GM12878 (cell line): Measurements from ENCODE around the gene SLC17A6. TPM values are rescaled to one million over a fixed set of nuclear protein-coding genes. Genes with fewer than 3 reads are reported as not detected.
A peak's percentile ranks its signal among the peaks of the same experiment; 100 is the strongest.

Experiments used
- ATAC-seq: fragments of 200-7000 bp; cut with Tn5 transposase; 3 replicates; pipeline ENCODE4 v1.9.1; 2020; ENCODE audit warnings: mild to moderate bottlenecking, moderate library complexity
- BruUV-seq: library from RNA; stranded (reverse); fragments of 400-500 nt; replicated peaks from 2 replicates; lab custom pipeline; 2021; lab: Mats Ljungman, UMichigan
- CTCF ChIA-PET: fragments of 300-600 bp; sonication (Branson Sonifier 250); formaldehyde crosslinking; extraction: SDS; loops from one replicate; lab custom pipeline; 2021; ENCODE audit warnings: inconsistent platforms; lab: Yijun Ruan, JAX
- POLR2A ChIA-PET: fragments of 350-600 bp; formaldehyde crosslinking; extraction: SDS; loops from one replicate; lab custom pipeline; 2021; ENCODE audit warnings: inconsistent platforms; lab: Charles Lee
- RAD21 ChIA-PET: fragments of 300-600 bp; sonication (Branson Sonifier 250); formaldehyde crosslinking; loops from one replicate; lab custom pipeline; 2023; ENCODE audit warnings: antibody characterized with exemption; ENCODE audit not compliant: unreplicated experiment; lab: Charles Lee
- SMC1A ChIA-PET: fragments of 300-600 bp; sonication (Branson Sonifier 250); formaldehyde crosslinking; loops from one replicate; lab custom pipeline; 2023; ENCODE audit not compliant: unreplicated experiment, uncharacterized antibody; lab: Charles Lee
- DNase-seq: peaks from one replicate; pipeline ENCODE4 v3.0.0-alpha.2; 2011; ENCODE audit warnings: low read depth, low spot score
- FAIRE-seq: peaks from 3 replicates; lab custom pipeline; 2011; peaks lifted over from hg19 to GRCh38; lab: Jason Lieb, UNC
- H2AFZ ChIP-seq: 2 replicates; pipeline ENCODE4 v1.6.0; 2011; ENCODE audit warnings: low read depth, low read length, control low read depth; ENCODE audit not compliant: control insufficient read depth
- H3K27ac ChIP-seq: 2 replicates; pipeline ENCODE4 v1.5.1; 2011; ENCODE audit warnings: control low read depth; ENCODE audit not compliant: control insufficient read depth, insufficient read depth
- H3K27me3 ChIP-seq, 2 experiments: replicated peaks in 1 of 2; 2 replicates each; pipeline versions ENCODE4 v1.6.0 to v1.6.1; 2011; ENCODE audit warnings: low read length in 1 of 2; ENCODE audit not compliant: control insufficient read depth in 2 of 2, insufficient read depth in 2 of 2
- H3K36me3 ChIP-seq, 2 experiments: 2 replicates each; pipeline ENCODE4 v1.5.1; 2011; ENCODE audit warnings: low read length in 1 of 2; ENCODE audit not compliant: control insufficient read depth in 2 of 2, insufficient read depth in 2 of 2
- H3K4me1 ChIP-seq: 2 replicates; pipeline ENCODE4 v1.6.1; 2011; ENCODE audit warnings: mild to moderate bottlenecking, low read length, moderate library complexity, mixed read lengths; ENCODE audit not compliant: control insufficient read depth, insufficient read depth
- H3K4me2 ChIP-seq: 2 replicates; pipeline ENCODE4 v1.6.0; 2011; ENCODE audit warnings: control low read depth; ENCODE audit not compliant: control insufficient read depth, insufficient read depth
- H3K4me3 ChIP-seq: fragments of 200-600 bp; sonication (generic); 2 replicates; pipeline ENCODE4 v1.5.1; 2016
- H3K79me2 ChIP-seq: 2 replicates; pipeline ENCODE4 v1.6.0; 2011; ENCODE audit warnings: low read length; ENCODE audit not compliant: control insufficient read depth, insufficient read depth
- H3K9ac ChIP-seq: 2 replicates; pipeline ENCODE4 v1.8.0; 2011; ENCODE audit warnings: low read length, control low read depth, mixed read lengths; ENCODE audit not compliant: control insufficient read depth, insufficient read depth
- H3K9me3 ChIP-seq: replicated peaks from 3 replicates; pipeline ENCODE4 v1.5.1; 2011; ENCODE audit warnings: mild to moderate bottlenecking, low read length; ENCODE audit not compliant: control insufficient read depth, insufficient read depth
- H4K20me1 ChIP-seq: 2 replicates; pipeline ENCODE4 v1.6.0; 2011; ENCODE audit not compliant: control insufficient read depth, insufficient read depth
- CTCF ChIP-seq, 3 experiments: IDR thresholded peaks in 2 of 3; conservative IDR thresholded peaks in 1 of 3; 2 replicates each; pipeline ENCODE4 v1.5.1; 2011; ENCODE audit warnings: low read depth in 3 of 3, low read length in 3 of 3, mild to moderate bottlenecking in 3 of 3, control low read depth in 2 of 3, moderate library complexity in 2 of 3, inconsistent platforms in 1 of 3, mixed read lengths in 1 of 3; ENCODE audit not compliant: control insufficient read depth in 2 of 3, insufficient read depth in 1 of 3; ENCODE audit errors: extremely low read depth in 1 of 3
- NFYB ChIP-seq: IDR thresholded peaks from 2 replicates; pipeline ENCODE4 v1.6.1; 2011; ENCODE audit warnings: low read depth, mild to moderate bottlenecking, low read length, improper control_type of control experiment, moderate library complexity; ENCODE audit not compliant: insufficient read depth
- RAD21 ChIP-seq: IDR thresholded peaks from 2 replicates; pipeline ENCODE4 v1.6.1; 2011; ENCODE audit warnings: mild to moderate bottlenecking, low read depth, low read length, moderate library complexity; ENCODE audit not compliant: insufficient read depth
- SMC3 ChIP-seq: IDR thresholded peaks from 2 replicates; pipeline ENCODE4 v1.6.1; 2011; ENCODE audit warnings: low read length, improper control_type of control experiment, borderline replicate concordance
- WGBS: methylation state at CpG from one replicate; pipeline ENCODE4 v1.1.6; 2016; ENCODE audit warnings: low lambda C conversion rate; ENCODE audit not compliant: insufficient replicate concordance, insufficient coverage; ENCODE audit errors: missing lambda C conversion rate; 5-methylcytosine and 5-hydroxymethylcytosine counted together
- in situ Hi-C: fragments of 300-500 bp; cut with MboI; formaldehyde crosslinking; loops from 9 replicates; pipeline ENCODE4 v1.14.3; 2018; ENCODE audit warnings: mixed read lengths
- intact Hi-C: fragments of 100-400 bp; cut with micrococcal nuclease; formaldehyde crosslinking; loops from one replicate; pipeline ENCODE4 v1.14.2; 2022; ENCODE audit not compliant: unreplicated experiment
- polyA plus RNA-seq, 11 experiments: library from polyadenylated mRNA; depleted of rRNA in 4 of 11; unstranded in 6 of 11; stranded (reverse) in 5 of 11; fragments of >200 nt; fragmentation: Nextera tagmentation in 4 of 11; fragmentation: Illumina TruSeq in 1 of 11; extraction: Ambion mirVana in 4 of 11; extraction: Trizol in 1 of 11; gene quantifications; 1 replicate in 1 of 11; 2 replicates in 10 of 11; pipeline versions ENCODE4 v1.2.1 to v1.2.3, GENCODE V29; 2011 to 2016; ENCODE audit warnings: inconsistent platforms in 2 of 11, missing spikeins in 2 of 11, low read depth in 1 of 11
- total RNA-seq, 4 experiments: library from RNA; depleted of rRNA in 3 of 4; stranded (reverse); fragments of >200 nt in 3 of 4; fragmentation: Illumina TruSeq in 1 of 4; extraction: Trizol in 1 of 4; gene quantifications; 2 replicates each; pipeline versions ENCODE4 v1.2.1 to v1.2.3, GENCODE V29; 2013 to 2021

Gene SLC17A6
- total and polyA plus RNA-seq, 10 of the 15 experiments (the other 5 are each of a cell fraction or from before 2014, with no cell fraction given): not detected

- ChIA-PET POLR2A (no interaction called here), RAD21 (interaction anchor here (1.4 to 8.3 kb wide), 3 partner anchors 54 to 134 kb away, joined by 3 to 120 read pairs (median 14); no protein-coding TSS in a partner anchor), CTCF (interaction anchor here (0.5 to 7.7 kb wide), 25 partner anchors 13 to 189 kb away, joined by 3 to 210 read pairs (median 4); no protein-coding TSS in a partner anchor), SMC1A (interaction anchor here (0.8 to 5.1 kb wide), 16 partner anchors 23 to 483 kb away, joined by 3 to 95 read pairs (median 4); no protein-coding TSS in a partner anchor)
- no peaks in the 10 kb centered on the region for H3K4me1 ChIP-seq
- H3K79me2 ChIP-seq: no peaks in the 10 kb centered on the region
- TF ChIP-seq SMC3 (peak; percentile 66; the same call in 1 of the 2 replicates), NFYB (no peak), RAD21 (peak; percentile 73), CTCF (IDR thresholded peaks at IDR 0.05 in 2 of 3, conservative IDR thresholded peaks at IDR 0.05 in 1 of 3; ENCODE audit: control insufficient read depth in 2 of 3, extremely low read depth in 1 of 3, insufficient read depth in 1 of 3, low read depth in 3 of 3, low read length in 3 of 3) (peak; percentile 40 to 64 (median 48); a peak in 5 of 6 replicates)
- no peaks in the 10 kb centered on the region for H3K36me3 ChIP-seq
- no peak overlapping the region for H3K4me3 ChIP-seq
- WGBS: 16% methylated on average over 5 of the region's 5 CpGs
- DNase-seq (no peak), FAIRE-seq (peak; percentile 92), ATAC-seq (peak; percentile 66)
- no peak overlapping the region for H3K27ac ChIP-seq
- BruUV-seq: no TSS peak
- intact Hi-C loops (loop anchor here (1.0 to 10.0 kb wide), 3 partner anchors 59 to 370 kb away; no protein-coding TSS in a partner anchor), in situ Hi-C loops (loop anchor here (10.0 kb wide), 1 partner anchor 1660 kb away; no protein-coding TSS in a partner anchor)
- H3K27me3 ChIP-seq: no peaks in the 10 kb centered on the region
- H4K20me1 ChIP-seq: no peaks in the 10 kb centered on the region
- H3K4me2 ChIP-seq: no peak overlapping the region
- no peak overlapping the region for H3K9ac ChIP-seq
- H3K9me3 ChIP-seq: no peaks in the 10 kb centered on the region
- no peak overlapping the region for H2AFZ ChIP-seq
Observed at GRCh38 chr11:22304337-22304961, 33.7 kb upstream of the SLC17A6 start.
